K562 (cell line): Measurements from ENCODE around the gene LY6G6C. TPM values are rescaled to one million over a fixed set of nuclear protein-coding genes. Genes with fewer than 3 reads are reported as not detected.

ENCODE experiments used
- ATAC-seq: fragments of 200-7000 bp; cut with Tn5 transposase; 3 replicates; pipeline ENCODE4 v1.9.1; 2020; ENCODE audit warnings: moderate library complexity
- BruUV-seq: library from RNA; stranded (reverse); fragments of 400-500 nt; replicated peaks from 2 replicates; lab custom pipeline; 2021; lab: Mats Ljungman, UMichigan
- CTCF ChIA-PET: fragments of 300-600 bp; formaldehyde crosslinking; extraction: SDS; loops from one replicate; lab custom pipeline; 2021; ENCODE audit warnings: low intra/inter-chr PET ratio; lab: Yijun Ruan, JAX
- POLR2A ChIA-PET: fragments of 300-600, 350-650 bp; sonication (Branson Sonifier 250); formaldehyde crosslinking; extraction: SDS; loops from one replicate; lab custom pipeline; 2021; ENCODE audit warnings: antibody characterized with exemption, inconsistent platforms; lab: Yijun Ruan, JAX
- DNase-seq, 4 experiments: peaks; one replicate each; pipeline versions ENCODE4 v3.0.0 to v3.0.0-alpha.2; 2011 to 2018; ENCODE audit warnings: low spot score in 3 of 4, mixed read lengths in 3 of 4; ENCODE audit errors: extremely low read depth in 1 of 4
- FAIRE-seq: peaks from 2 replicates; lab custom pipeline; 2011; peaks lifted over from hg19 to GRCh38; lab: Jason Lieb, UNC
- H2AFZ ChIP-seq: 2 replicates; pipeline ENCODE4 v1.6.0; 2011; ENCODE audit warnings: low read depth, low read length, control low read depth, inconsistent platforms
- H3K27ac ChIP-seq: fragments of 200-600 bp; 3 replicates; pipeline ENCODE4 v1.8.0; 2011; ENCODE audit warnings: low read depth, mild to moderate bottlenecking, control low read depth, inconsistent platforms, low read length, moderate library complexity, mixed read lengths; ENCODE audit errors: extremely low read depth
- H3K27me3 ChIP-seq, 2 experiments: fragments of 300-600 bp in 1 of 2; 2 replicates in 1 of 2; 3 replicates in 1 of 2; pipeline versions ENCODE4 v1.6.0 to v1.8.0; 2011; ENCODE audit warnings: inconsistent platforms in 2 of 2, low read length in 2 of 2, mild to moderate bottlenecking in 1 of 2, mixed read lengths in 1 of 2, moderate library complexity in 1 of 2; ENCODE audit not compliant: control insufficient read depth in 2 of 2, insufficient read depth in 2 of 2
- H3K36me3 ChIP-seq: fragments of 300-600 bp; 3 replicates; pipeline ENCODE4 v1.8.0; 2011; ENCODE audit warnings: mild to moderate bottlenecking, low read length, inconsistent platforms; ENCODE audit not compliant: control insufficient read depth, insufficient read depth
- H3K4me1 ChIP-seq, 2 experiments: fragments of 200-600 bp in 1 of 2; replicated peaks in 1 of 2; 2 replicates in 1 of 2; 3 replicates in 1 of 2; pipeline versions ENCODE4 v1.5.1 to v1.8.0; 2011; ENCODE audit warnings: inconsistent platforms in 2 of 2, low read length in 2 of 2, mild to moderate bottlenecking in 1 of 2, mixed read lengths in 1 of 2, moderate library complexity in 1 of 2; ENCODE audit not compliant: control insufficient read depth in 2 of 2, insufficient read depth in 2 of 2
- H3K4me2 ChIP-seq: 2 replicates; pipeline ENCODE4 v1.6.1; 2011; ENCODE audit warnings: low read length, control low read depth, inconsistent platforms, mixed read lengths; ENCODE audit not compliant: insufficient read depth
- H3K4me3 ChIP-seq: fragments of 200-600 bp; sonication (generic), shearing (Covaris generic); 2 replicates; pipeline ENCODE4 v1.5.1; 2016; ENCODE audit warnings: control low read depth, inconsistent platforms
- H3K79me2 ChIP-seq: fragments of 200-600 bp; 3 replicates; pipeline ENCODE4 v1.8.0; 2011; ENCODE audit warnings: low read length, inconsistent platforms; ENCODE audit not compliant: control insufficient read depth, insufficient read depth
- H3K9ac ChIP-seq, 2 experiments: 2 replicates each; pipeline versions ENCODE4 v1.6.0 to v1.6.1; 2011; ENCODE audit warnings: low read depth in 2 of 2, low read length in 2 of 2, control low read depth in 1 of 2, inconsistent platforms in 1 of 2, mild to moderate bottlenecking in 1 of 2, mixed read lengths in 1 of 2; ENCODE audit not compliant: insufficient read depth in 1 of 2
- H3K9me1 ChIP-seq: one replicate; pipeline ENCODE4 v1.6.0; 2011; ENCODE audit warnings: inconsistent platforms, mild to moderate bottlenecking, low read length, moderate library complexity; ENCODE audit not compliant: control insufficient read depth, insufficient read depth
- H3K9me3 ChIP-seq: replicated peaks from 2 replicates; pipeline ENCODE4 v1.5.1; 2011; ENCODE audit warnings: low read depth, low read length, inconsistent platforms; ENCODE audit not compliant: control insufficient read depth, insufficient read depth
- H4K20me1 ChIP-seq: replicated peaks from 2 replicates; pipeline ENCODE4 v1.6.1; 2011; ENCODE audit warnings: low read length, inconsistent platforms, mixed read lengths; ENCODE audit not compliant: control insufficient read depth, insufficient read depth
- CREB5 ChIP-seq: fragments of 250-450 bp; sonication (Bioruptor Pico); IDR thresholded peaks from 2 replicates; pipeline ENCODE4 v1.5.0; 2020; ENCODE audit warnings: mild to moderate bottlenecking
- DEAF1 ChIP-seq: fragments of 450-650 bp; formaldehyde crosslinking; IDR thresholded peaks from 2 replicates; pipeline ENCODE4 v1.4.0; 2020; ENCODE audit warnings: mild to moderate bottlenecking, moderate library complexity
- E2F3 ChIP-seq: fragments of 250-450 bp; sonication (Bioruptor Pico); IDR thresholded peaks from 2 replicates; pipeline ENCODE4 v1.4.0; 2020; ENCODE audit warnings: mild to moderate bottlenecking
- ELF4 ChIP-seq: fragments of 450-650 bp; formaldehyde crosslinking; IDR thresholded peaks from 2 replicates; pipeline ENCODE4 v1.4.0; 2022; ENCODE audit warnings: missing genetic modification characterization
- SFPQ ChIP-seq: fragments of 200-400 bp; formaldehyde crosslinking; IDR thresholded peaks from 2 replicates; pipeline ENCODE4 v1.6.1; 2017; ENCODE audit warnings: mild to moderate bottlenecking, low read depth, low read length, moderate library complexity
- VEZF1 ChIP-seq: fragments of 200-800 bp; sonication (Bioruptor generic); IDR thresholded peaks from 2 replicates; pipeline ENCODE4 v1.6.1; 2017; ENCODE audit warnings: missing genetic modification characterization, missing compliant biosample characterization
- ZFX ChIP-seq: sonication (generic); formaldehyde crosslinking; IDR thresholded peaks from 2 replicates; pipeline ENCODE4 v1.8.0; 2022; ENCODE audit warnings: mild to moderate bottlenecking, missing genetic modification reagents, moderate library complexity
- ZNF140 ChIP-seq: fragments of 250-450 bp; sonication (Bioruptor Pico); IDR thresholded peaks from 2 replicates; pipeline ENCODE4 v1.8.0; 2021; ENCODE audit warnings: moderate library complexity, mild to moderate bottlenecking, inconsistent platforms
- ZNF282 ChIP-seq: sonication (generic); formaldehyde crosslinking; IDR thresholded peaks from 2 replicates; pipeline ENCODE4 v1.8.1; 2023; ENCODE audit warnings: missing genetic modification reagents
- ZNF740 ChIP-seq, 3 experiments: fragments of 200-800 bp in 1 of 3; sonication (Bioruptor generic) in 1 of 3; sonication (generic) in 1 of 3; formaldehyde crosslinking in 1 of 3; IDR thresholded peaks; 2 replicates each; pipeline versions ENCODE4 v1.6.1 to v1.8.0; 2016 to 2022; ENCODE audit warnings: mild to moderate bottlenecking in 2 of 3, missing compliant biosample characterization in 2 of 3, missing genetic modification characterization in 2 of 3, missing genetic modification reagents in 1 of 3
- WGBS: fragments of 100-300 bp; shearing (Covaris generic); methylation state at CpG from one replicate; pipeline ENCODE4 v1.1.6; 2016; ENCODE audit warnings: low coverage, mixed read lengths; ENCODE audit not compliant: insufficient coverage; ENCODE audit errors: missing lambda C conversion rate; 5-methylcytosine and 5-hydroxymethylcytosine counted together
- in situ Hi-C: fragments of 300-500 bp; cut with MboI; formaldehyde crosslinking; loops from 4 replicates; pipeline ENCODE4 v1.15.0; 2018; ENCODE audit warnings: inconsistent platforms, mixed read lengths
- intact Hi-C: fragments of 100-400 bp; cut with micrococcal nuclease; formaldehyde crosslinking; loops from 2 replicates; pipeline ENCODE4 v1.14.2; 2022
- polyA plus RNA-seq, 8 experiments: library from polyadenylated mRNA; depleted of rRNA in 4 of 8; stranded (reverse) in 5 of 8; unstranded in 3 of 8; fragments of >200 nt; fragmentation: Nextera tagmentation in 2 of 8; fragmentation: Illumina TruSeq in 1 of 8; extraction: Ambion mirVana in 2 of 8; extraction: Trizol in 1 of 8; gene quantifications; 2 replicates each; pipeline versions ENCODE4 v1.2.1 to v1.2.3, GENCODE V29; 2011 to 2014; ENCODE audit warnings: inconsistent platforms in 1 of 8, missing spikeins in 1 of 8
- total RNA-seq, 7 experiments: library from RNA; depleted of rRNA in 6 of 7; stranded (reverse); fragments of >200 nt in 6 of 7; fragmentation: Illumina TruSeq in 2 of 7; extraction: Trizol in 2 of 7; gene quantifications; 2 replicates each; pipeline versions ENCODE4 v1.2.1 to v1.2.3, GENCODE V29; 2011 to 2021; ENCODE audit warnings: low replicate concordance in 1 of 7

LY6G6C gene
- total and polyA plus RNA-seq, 9 of the 15 experiments (the other 6 are each of a cell fraction or from before 2014, with no cell fraction given), result 0.06 to 0.20 TPM; not detected in 7

- peak overlapping the region; percentile 82 for H3K4me2 ChIP-seq
- no peak overlapping the region for H2AFZ ChIP-seq
- H3K9me1 ChIP-seq, result no peaks in the 10 kb centered on the region
- peak overlapping the region; percentile 88; the same call in 2 of the 3 replicates for H3K27ac ChIP-seq
- no peaks in the 10 kb centered on the region for H3K9me3 ChIP-seq
- BruUV-seq, result no TSS peak
- peak overlapping the region; percentile 68 to 75; a peak in 3 of 4 replicates for H3K9ac ChIP-seq
- H3K4me1 ChIP-seq, result peaks cover 57 to 59% of the 10 kb centered on the region in 2 experiments
- 74% methylated on average over 11 of the region's 12 CpGs for WGBS
- ChIA-PET CTCF (no interaction called here), POLR2A (interaction anchor here (0.8 to 7.1 kb wide), 26 partner anchors 7 to 144 kb away, joined by 3 to 158 read pairs (median 9); partner anchors contain the start of genes ABHD16A, APOM, CLIC1 and GPANK1)
- H4K20me1 ChIP-seq, result no peaks in the 10 kb centered on the region
- DNase-seq (peak in 3 of 4 experiments; percentile 56 to 83 (median 76)), ATAC-seq (peak; percentile 13), FAIRE-seq (no peak)
- no peak overlapping the region for H3K4me3 ChIP-seq
- intact Hi-C loops, result loop anchor here (2.0 kb wide), 2 partner anchors 43 to 139 kb away; no protein-coding TSS in a partner anchor
- H3K27me3 ChIP-seq, result no peaks in the 10 kb centered on the region
- in situ Hi-C loops, result no loop called here
- H3K79me2 ChIP-seq, result no peaks in the 10 kb centered on the region
- peaks cover 90% of the 10 kb centered on the region for H3K36me3 ChIP-seq
- TF ChIP-seq ZNF140 (CRISPR knock-in tag), result no peak
- no peak for TF ChIP-seq ZFX (CRISPR knock-in tag)
- TF ChIP-seq VEZF1 (CRISPR knock-in tag), result peak; percentile 30; the same call in 1 of the 2 replicates
- TF ChIP-seq DEAF1, result no peak
- no peak for TF ChIP-seq E2F3 (CRISPR knock-in tag)
- no peak for TF ChIP-seq ZNF282
- no peak for TF ChIP-seq ZNF740 (CRISPR knock-in tag; IDR thresholded peaks at IDR 0.05)
- 0 out of 4 replicates have a peak, but pooled peaks of 1 of the 2 experiments have one; percentile 9 for TF ChIP-seq ZNF740 (tag; IDR thresholded peaks at IDR 0.05)
- no peak for TF ChIP-seq CREB5 (CRISPR knock-in tag)
- TF ChIP-seq ELF4 (CRISPR knock-in tag), result no peak
- TF ChIP-seq SFPQ, result no peak
These were observed 29.9 kb downstream of the LY6G6C start for GRCh38 chr6:31691564-31692108.
